HCT116 (cell line): Measurements from ENCODE around the gene RNF130.

Source experiments
- CEBPB ChIP-seq: IDR thresholded peaks from 2 replicates; pipeline ENCODE4 v1.6.1; 2012; ENCODE audit warnings: low read depth
- CTCF ChIP-seq, 3 experiments: fragments of 200-600 bp in 1 of 3; sonication (generic) in 1 of 3; IDR thresholded peaks in 2 of 3; conservative IDR thresholded peaks in 1 of 3; 2 replicates each; pipeline ENCODE4 v1.5.1; 2012 to 2017; ENCODE audit warnings: low read depth in 2 of 3, low read length in 2 of 3, antibody characterized with exemption in 1 of 3, borderline replicate concordance in 1 of 3, control low read depth in 1 of 3, mild to moderate bottlenecking in 1 of 3, mixed read lengths in 1 of 3, mixed run types in 1 of 3, moderate library complexity in 1 of 3; ENCODE audit not compliant: insufficient read depth in 1 of 3
- EZH2 ChIP-seq: fragments of 200-600 bp; sonication (generic); IDR thresholded peaks from 2 replicates; pipeline ENCODE4 v1.6.1; 2017; ENCODE audit warnings: antibody characterized with exemption, mixed run types
- EZH2phosphoT487 ChIP-seq: fragments of 200-600 bp; IDR thresholded peaks from 2 replicates; pipeline ENCODE4 v1.6.1; 2018; ENCODE audit warnings: antibody characterized with exemption, borderline replicate concordance
- MAX ChIP-seq: IDR thresholded peaks from 2 replicates; pipeline ENCODE4 v1.6.1; 2012
- POLR2A ChIP-seq: IDR thresholded peaks from 2 replicates; pipeline ENCODE4 v1.7.0; 2011; ENCODE audit warnings: borderline replicate concordance; ENCODE audit not compliant: insufficient read depth, insufficient read length; ENCODE audit errors: extremely low read depth
- POLR2AphosphoS5 ChIP-seq: IDR thresholded peaks from 2 replicates; pipeline ENCODE4 v1.6.1; 2011; ENCODE audit warnings: mild to moderate bottlenecking, low read depth, low read length, moderate library complexity
- RAD21 ChIP-seq: IDR thresholded peaks from 2 replicates; pipeline ENCODE4 v1.6.1; 2012; ENCODE audit warnings: low read depth, mild to moderate bottlenecking
- SRF ChIP-seq: IDR thresholded peaks from 2 replicates; pipeline ENCODE4 v1.6.1; 2012; ENCODE audit warnings: low read depth
- TCF7L2 ChIP-seq: IDR thresholded peaks from 2 replicates; pipeline ENCODE4 v1.7.0; 2011; ENCODE audit warnings: borderline replicate concordance, inconsistent platforms; ENCODE audit not compliant: insufficient read depth, insufficient read length; ENCODE audit errors: extremely low read depth
- ZFX ChIP-seq: fragments of 450-650 bp; IDR thresholded peaks from 2 replicates; pipeline ENCODE4 v1.6.1; 2017
- TF ChIP-seq, protein P1 (sequence below): IDR thresholded peaks from 2 replicates; pipeline ENCODE4 v1.6.1; 2011; ENCODE audit warnings: mild to moderate bottlenecking, low read length, moderate library complexity; ENCODE audit not compliant: insufficient replicate concordance; ENCODE audit errors: extremely low read depth
- TF ChIP-seq, protein P2 (sequence below): IDR thresholded peaks from 2 replicates; pipeline ENCODE4 v1.6.1; 2012; ENCODE audit warnings: low read depth

DNA sequence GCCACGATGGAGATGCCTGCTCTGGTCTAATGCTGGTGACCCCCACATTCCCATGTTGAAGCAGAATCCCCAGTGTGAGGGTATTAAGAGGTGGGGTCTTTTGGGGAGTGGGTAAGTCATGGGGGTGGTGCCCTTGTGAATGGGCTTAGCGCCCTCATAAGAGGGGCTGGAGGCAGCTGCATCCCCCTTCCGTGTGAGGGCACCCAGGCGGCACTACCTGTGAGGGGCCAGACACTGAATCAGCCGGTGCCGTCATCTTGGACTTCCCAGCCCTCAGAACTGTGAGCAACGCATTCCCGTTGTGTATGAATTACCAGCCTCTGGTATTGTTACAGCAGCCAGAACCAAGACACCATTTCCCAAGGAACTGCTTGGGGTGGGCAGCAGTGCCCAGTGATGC, 27.0 kb upstream of the RNF130 start:
- no peak for TF ChIP-seq CTCF (IDR thresholded peaks at IDR 0.05 in 2 of 3, conservative IDR thresholded peaks at IDR 0.05 in 1 of 3; ENCODE audit: borderline replicate concordance in 1 of 3, insufficient read depth in 1 of 3, low read depth in 2 of 3, low read length in 2 of 3)
- no peak for TF ChIP-seq POLR2A
- no peak for TF ChIP-seq TCF7L2
- TF ChIP-seq CEBPB, result no peak
- TF ChIP-seq, protein P1, sequence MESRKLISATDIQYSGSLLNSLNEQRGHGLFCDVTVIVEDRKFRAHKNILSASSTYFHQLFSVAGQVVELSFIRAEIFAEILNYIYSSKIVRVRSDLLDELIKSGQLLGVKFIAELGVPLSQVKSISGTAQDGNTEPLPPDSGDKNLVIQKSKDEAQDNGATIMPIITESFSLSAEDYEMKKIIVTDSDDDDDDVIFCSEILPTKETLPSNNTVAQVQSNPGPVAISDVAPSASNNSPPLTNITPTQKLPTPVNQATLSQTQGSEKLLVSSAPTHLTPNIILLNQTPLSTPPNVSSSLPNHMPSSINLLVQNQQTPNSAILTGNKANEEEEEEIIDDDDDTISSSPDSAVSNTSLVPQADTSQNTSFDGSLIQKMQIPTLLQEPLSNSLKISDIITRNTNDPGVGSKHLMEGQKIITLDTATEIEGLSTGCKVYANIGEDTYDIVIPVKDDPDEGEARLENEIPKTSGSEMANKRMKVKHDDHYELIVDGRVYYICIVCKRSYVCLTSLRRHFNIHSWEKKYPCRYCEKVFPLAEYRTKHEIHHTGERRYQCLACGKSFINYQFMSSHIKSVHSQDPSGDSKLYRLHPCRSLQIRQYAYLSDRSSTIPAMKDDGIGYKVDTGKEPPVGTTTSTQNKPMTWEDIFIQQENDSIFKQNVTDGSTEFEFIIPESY, result no peak
- TF ChIP-seq, protein P2, sequence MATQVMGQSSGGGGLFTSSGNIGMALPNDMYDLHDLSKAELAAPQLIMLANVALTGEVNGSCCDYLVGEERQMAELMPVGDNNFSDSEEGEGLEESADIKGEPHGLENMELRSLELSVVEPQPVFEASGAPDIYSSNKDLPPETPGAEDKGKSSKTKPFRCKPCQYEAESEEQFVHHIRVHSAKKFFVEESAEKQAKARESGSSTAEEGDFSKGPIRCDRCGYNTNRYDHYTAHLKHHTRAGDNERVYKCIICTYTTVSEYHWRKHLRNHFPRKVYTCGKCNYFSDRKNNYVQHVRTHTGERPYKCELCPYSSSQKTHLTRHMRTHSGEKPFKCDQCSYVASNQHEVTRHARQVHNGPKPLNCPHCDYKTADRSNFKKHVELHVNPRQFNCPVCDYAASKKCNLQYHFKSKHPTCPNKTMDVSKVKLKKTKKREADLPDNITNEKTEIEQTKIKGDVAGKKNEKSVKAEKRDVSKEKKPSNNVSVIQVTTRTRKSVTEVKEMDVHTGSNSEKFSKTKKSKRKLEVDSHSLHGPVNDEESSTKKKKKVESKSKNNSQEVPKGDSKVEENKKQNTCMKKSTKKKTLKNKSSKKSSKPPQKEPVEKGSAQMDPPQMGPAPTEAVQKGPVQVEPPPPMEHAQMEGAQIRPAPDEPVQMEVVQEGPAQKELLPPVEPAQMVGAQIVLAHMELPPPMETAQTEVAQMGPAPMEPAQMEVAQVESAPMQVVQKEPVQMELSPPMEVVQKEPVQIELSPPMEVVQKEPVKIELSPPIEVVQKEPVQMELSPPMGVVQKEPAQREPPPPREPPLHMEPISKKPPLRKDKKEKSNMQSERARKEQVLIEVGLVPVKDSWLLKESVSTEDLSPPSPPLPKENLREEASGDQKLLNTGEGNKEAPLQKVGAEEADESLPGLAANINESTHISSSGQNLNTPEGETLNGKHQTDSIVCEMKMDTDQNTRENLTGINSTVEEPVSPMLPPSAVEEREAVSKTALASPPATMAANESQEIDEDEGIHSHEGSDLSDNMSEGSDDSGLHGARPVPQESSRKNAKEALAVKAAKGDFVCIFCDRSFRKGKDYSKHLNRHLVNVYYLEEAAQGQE, result no peak
- TF ChIP-seq ZFX, result no peak
- TF ChIP-seq SRF, result no peak
- no peak for TF ChIP-seq EZH2
- no peak for TF ChIP-seq EZH2phosphoT487
- no peak for TF ChIP-seq MAX
- TF ChIP-seq RAD21, result no peak
- TF ChIP-seq POLR2AphosphoS5, result no peak
